Measurements from ENCODE around the gene ZNF451.

DNA sequence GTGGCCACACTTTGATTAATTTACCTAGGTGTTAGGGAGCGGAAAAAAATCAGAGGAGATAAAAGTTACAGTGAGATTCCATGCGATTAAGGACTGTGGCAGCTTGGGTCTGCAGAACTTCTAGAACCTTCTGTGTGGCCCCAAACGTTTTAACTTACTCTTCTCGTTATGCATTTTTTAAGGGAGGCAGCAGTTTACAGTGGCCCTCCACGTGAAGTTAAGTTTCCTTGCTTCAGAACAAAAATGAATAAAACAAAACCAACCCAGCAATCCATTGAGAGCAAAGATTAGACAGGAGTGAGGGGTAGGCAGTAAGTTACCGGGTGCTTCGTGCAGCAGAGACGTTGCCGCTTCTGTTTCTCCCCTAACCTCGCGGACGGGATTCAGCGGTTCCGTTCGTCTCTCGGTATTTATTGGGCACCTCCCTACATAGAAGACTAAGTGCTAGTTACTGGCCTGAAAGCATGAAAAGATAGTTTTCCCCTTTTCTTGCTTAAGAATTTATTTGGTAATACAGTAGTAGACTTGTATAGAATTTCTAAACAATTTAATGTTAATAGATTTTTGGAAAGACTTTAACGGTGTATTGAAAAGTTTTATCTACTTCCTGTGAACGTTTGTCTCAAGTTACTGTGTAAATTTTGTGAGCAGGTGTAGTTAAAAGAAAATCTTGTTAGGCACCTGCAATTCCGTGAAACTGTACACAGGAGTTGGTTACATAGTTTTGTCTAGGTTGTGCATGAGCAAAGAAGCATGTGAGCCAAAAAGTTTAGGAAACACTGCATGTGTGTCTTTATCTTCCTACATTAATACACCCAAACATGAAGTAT, 83.3 kb downstream of the ZNF451 start:
- TF ChIP-seq CTCF (IDR thresholded peaks at IDR 0.05) (no peak), POLR2A (IDR thresholded peaks at IDR 0.05) (no peak), EP300 (IDR thresholded peaks at IDR 0.05) (no peak)

Measured in tibial nerve (tissue), 4 donors.